GM19025 (cell line): ENCODE data around the gene EBF3.

Experiments
- ATAC-seq: cut with Tn5 transposase; IDR thresholded peaks from one replicate; pipeline ENCODE4 v1.9.1; 2021; ENCODE audit warnings: mild to moderate bottlenecking, low read depth, moderate library complexity; ENCODE audit not compliant: unreplicated experiment

The EBF3 gene

GRCh38 chr10:129861776-129862531, 102.1 kb downstream of the EBF3 start:
- ATAC-seq = no peak

GRCh38 chr10:129860396-129860795, 103.7 kb downstream of the EBF3 start:
- ATAC-seq = no peak

GRCh38 chr10:129859536-129859935, 104.5 kb downstream of the EBF3 start:
- ATAC-seq = no peak

GRCh38 chr10:129857242-129857960, 106.7 kb downstream of the EBF3 start:
- no peak for ATAC-seq

- no peak for ATAC-seq
Observed at GRCh38 chr10:129855836-129856563, 108.1 kb downstream of the EBF3 start.

- no peak for ATAC-seq
Observed at GRCh38 chr10:129854796-129855705, 109.0 kb downstream of the EBF3 start.

- ATAC-seq = no peak
Observed at GRCh38 chr10:129854158-129854557, 109.9 kb downstream of the EBF3 start.

- ATAC-seq = no peak
Observed at GRCh38 chr10:129853562-129853903, 110.5 kb downstream of the EBF3 start.

- no peak for ATAC-seq
Observed at GRCh38 chr10:129852829-129853561, 111.1 kb downstream of the EBF3 start.

GRCh38 chr10:129851941-129852640, 112.0 kb downstream of the EBF3 start:
- ATAC-seq = no peak

GRCh38 chr10:129850790-129851189, 113.3 kb downstream of the EBF3 start:
- no peak for ATAC-seq

GRCh38 chr10:129850316-129850715, 113.8 kb downstream of the EBF3 start:
- no peak for ATAC-seq

GRCh38 chr10:129849853-129850252, 114.2 kb downstream of the EBF3 start:
- ATAC-seq = no peak

- no peak for ATAC-seq
Observed at GRCh38 chr10:129849452-129849750, 114.7 kb downstream of the EBF3 start.

- no peak for ATAC-seq
Observed at GRCh38 chr10:129848696-129849451, 115.2 kb downstream of the EBF3 start.

GRCh38 chr10:129847741-129848483, 116.2 kb downstream of the EBF3 start:
- ATAC-seq = no peak

- ATAC-seq = no peak
Observed at GRCh38 chr10:129846991-129847391, 117.1 kb downstream of the EBF3 start.
